Stimulated activated naive B cell treated with anti-CD40 and anti-IgM and Interleukin-4, amounts not matched to agents 10 μg/mL and 1 μg/mL and 100 μg/mL, for 72 hours (primary cell): ENCODE measurements around the gene C6orf136.
A peak's percentile ranks its signal among the peaks of the same experiment; 100 is the strongest.
"Not testable (repeated sequence)": the region's sequence is repeated elsewhere in the genome, so short reads cannot be mapped to it uniquely, and the experiment has no call there.

Source experiments
- ATAC-seq, 2 donors: fragments of 150-1000 bp; cut with Tn5 transposase; replicated peaks; 2 replicates each; pipeline ENCODE4 v1.10.0; 2021; ENCODE audit warnings: moderate library complexity in 1 of 2
- DNase-seq: peaks from one replicate; pipeline ENCODE4 v3.0.0; 2021
- H3K27ac Mint-ChIP-seq: one replicate; pipeline ENCODE4 v1.8.0; 2022; ENCODE audit warnings: mild to moderate bottlenecking, mixed read lengths
- H3K27me3 Mint-ChIP-seq, 2 donors: one replicate each; pipeline ENCODE4 v1.8.0; 2022; ENCODE audit warnings: mixed read lengths in 2 of 2
- H3K36me3 Mint-ChIP-seq, 2 donors: one replicate each; pipeline ENCODE4 v1.8.0; 2022; ENCODE audit warnings: mixed read lengths in 2 of 2, mild to moderate bottlenecking in 1 of 2
- H3K4me1 Mint-ChIP-seq, 2 donors: one replicate each; pipeline ENCODE4 v1.8.0; 2022; ENCODE audit warnings: mixed read lengths in 2 of 2, mild to moderate bottlenecking in 1 of 2
- H3K4me3 Mint-ChIP-seq, 2 donors: one replicate each; pipeline ENCODE4 v1.8.0; 2022; ENCODE audit warnings: mild to moderate bottlenecking in 2 of 2, mixed read lengths in 2 of 2, moderate library complexity in 1 of 2
- H3K9me3 Mint-ChIP-seq, 2 donors: one replicate each; pipeline ENCODE4 v1.8.0; 2022; ENCODE audit warnings: mixed read lengths in 2 of 2, mild to moderate bottlenecking in 1 of 2

C6orf136 gene

GRCh38 chr6:30657454-30657853 lies 10.5 kb downstream of the C6orf136 start:
- ATAC-seq (no peak), DNase-seq (no peak)
- Mint-ChIP-seq H3K9me3 (no peaks in the 10 kb centered on the region), H3K36me3 (peaks cover 57 to 67% of the 10 kb centered on the region in 2 donors), H3K4me1 (no peaks in the 10 kb centered on the region), H3K27ac (peak overlapping the region; percentile 67), H3K27me3 (no peaks in the 10 kb centered on the region), H3K4me3 (no peak overlapping the region)

DNA sequence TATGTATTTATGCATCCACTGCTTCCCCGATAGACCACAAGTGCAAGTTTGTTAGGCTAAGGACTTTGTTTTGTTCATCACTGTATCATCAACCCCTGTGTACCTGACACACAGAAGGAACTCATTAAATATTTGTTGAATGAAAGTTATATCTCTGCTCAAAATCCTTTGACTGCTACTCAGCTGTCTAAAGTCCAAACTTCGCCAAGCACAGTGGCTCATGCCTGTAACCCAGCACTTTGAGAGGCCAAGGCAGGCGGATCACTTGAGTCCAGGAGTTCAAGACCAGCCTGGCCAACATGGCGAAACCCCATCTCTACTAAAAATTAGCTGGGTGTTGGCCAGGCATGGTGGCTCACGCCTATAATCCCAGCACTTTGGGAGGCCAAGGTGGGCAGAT lies 11.0 kb downstream of the C6orf136 start:
- not testable (repeated sequence) for H3K4me1 Mint-ChIP-seq, DNase-seq, H3K9me3 Mint-ChIP-seq, H3K4me3 Mint-ChIP-seq, ATAC-seq, H3K27me3 Mint-ChIP-seq
- H3K27ac Mint-ChIP-seq: peak overlapping the region; percentile 67
- H3K36me3 Mint-ChIP-seq: peaks cover 56 to 67% of the 10 kb centered on the region in 2 donors

- no peak for DNase-seq
- Mint-ChIP-seq H3K4me1 (peaks cover 2 to 7% of the 10 kb centered on the region in 2 donors), H3K27me3 (no peaks in the 10 kb centered on the region), H3K36me3 (peaks cover 43 to 52% of the 10 kb centered on the region in 2 donors), H3K27ac (no peak overlapping the region), H3K4me3 (no peak overlapping the region), H3K9me3 (no peaks in the 10 kb centered on the region)
- ATAC-seq: no peak
Measured at GRCh38 chr6:30664994-30665767, 18.2 kb downstream of the C6orf136 start.

DNA sequence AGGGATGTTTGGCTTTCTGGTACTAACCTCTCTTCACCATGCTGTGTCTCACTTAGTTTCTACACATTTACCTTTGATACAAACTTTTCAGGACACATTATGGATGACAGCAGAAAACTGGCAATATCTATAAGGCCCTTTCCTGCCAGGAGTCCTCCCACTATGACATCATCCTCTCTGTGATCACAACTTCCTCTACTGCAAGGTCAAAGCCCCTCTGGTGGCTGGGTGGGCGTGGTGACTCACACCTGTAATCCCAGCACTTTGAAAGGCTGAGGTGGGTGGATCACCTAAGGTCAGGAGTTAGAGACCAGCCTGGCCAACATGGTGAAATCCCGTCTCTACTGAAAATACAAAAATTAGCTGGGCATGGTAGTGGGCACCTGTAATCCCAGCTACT lies 19.4 kb downstream of the C6orf136 start:
- peak; percentile 45 to 69 for ATAC-seq
- Mint-ChIP-seq H3K4me1 (peaks cover 11 to 12% of the 10 kb centered on the region in 2 donors), H3K36me3 (peaks cover 44 to 60% of the 10 kb centered on the region in 2 donors), H3K27ac (peak overlapping the region; percentile 47)
- not testable (repeated sequence) for DNase-seq, H3K27me3 Mint-ChIP-seq, H3K4me3 Mint-ChIP-seq, H3K9me3 Mint-ChIP-seq

DNA sequence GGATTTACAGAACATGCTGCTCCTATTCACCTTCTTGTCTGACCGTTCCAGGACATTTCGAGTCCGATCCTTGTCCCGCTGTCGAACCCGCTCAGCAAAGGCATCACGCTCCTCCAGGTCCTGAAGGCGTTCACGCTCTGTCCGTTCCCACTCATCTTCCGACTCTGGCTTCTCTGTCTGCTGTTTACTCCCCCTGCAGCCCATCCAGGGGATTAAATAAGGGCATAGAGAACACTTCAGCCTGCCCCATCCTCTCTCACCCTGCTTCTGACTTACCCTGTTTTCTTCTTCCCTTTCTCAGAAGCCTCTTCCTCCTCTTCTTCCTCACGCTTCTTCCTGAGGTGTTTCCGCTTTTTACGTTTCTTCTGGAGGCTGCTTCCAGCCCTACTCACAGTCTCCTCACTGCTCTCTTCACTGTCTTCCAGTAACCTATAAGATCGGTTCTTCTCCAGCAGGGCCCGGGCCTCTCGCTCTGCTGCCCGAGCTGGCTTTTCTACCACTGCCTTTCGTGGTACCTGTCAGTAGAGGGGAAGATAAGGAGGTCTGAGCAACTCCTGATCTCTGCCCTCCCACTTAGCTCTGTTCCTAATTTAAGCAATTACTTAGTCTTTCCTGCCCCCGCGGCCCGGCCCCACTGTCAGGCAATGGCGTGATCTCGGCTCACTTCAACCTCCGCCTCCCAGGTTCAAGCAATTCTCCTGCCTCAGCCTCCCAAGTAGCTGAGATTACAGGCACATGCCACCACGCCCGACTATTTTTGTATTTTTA lies 24.0 kb downstream of the C6orf136 start:
- Mint-ChIP-seq H3K27ac (peak overlapping the region; percentile 1), H3K36me3 (peaks cover 17 to 26% of the 10 kb centered on the region in 2 donors), H3K27me3 (no peaks in the 10 kb centered on the region), H3K9me3 (no peaks in the 10 kb centered on the region), H3K4me1 (peaks cover 21 to 30% of the 10 kb centered on the region in 2 donors), H3K4me3 (peak overlapping the region; percentile 86 to 91)
- DNase-seq (no peak), ATAC-seq (no peak)

GRCh38 chr6:30672445-30673253 lies 25.7 kb downstream of the C6orf136 start, which contains the start of gene DHX16:
Gene DHX16, minus strand, starts transcription at chr6:30673006. Its CDS starts 165 bp downstream, at chr6:30672841.
- DNase-seq (peak; percentile 90), ATAC-seq (peak; percentile 86)
- Mint-ChIP-seq H3K36me3 (peaks cover 23 to 31% of the 10 kb centered on the region in 2 donors), H3K27me3 (no peaks in the 10 kb centered on the region), H3K4me1 (peaks cover 25 to 36% of the 10 kb centered on the region in 2 donors), H3K9me3 (no peaks in the 10 kb centered on the region), H3K27ac (peak within 1 kb of the TSS; percentile 52), H3K4me3 (peak within 1 kb of the TSS; percentile 86 to 91)

DNA sequence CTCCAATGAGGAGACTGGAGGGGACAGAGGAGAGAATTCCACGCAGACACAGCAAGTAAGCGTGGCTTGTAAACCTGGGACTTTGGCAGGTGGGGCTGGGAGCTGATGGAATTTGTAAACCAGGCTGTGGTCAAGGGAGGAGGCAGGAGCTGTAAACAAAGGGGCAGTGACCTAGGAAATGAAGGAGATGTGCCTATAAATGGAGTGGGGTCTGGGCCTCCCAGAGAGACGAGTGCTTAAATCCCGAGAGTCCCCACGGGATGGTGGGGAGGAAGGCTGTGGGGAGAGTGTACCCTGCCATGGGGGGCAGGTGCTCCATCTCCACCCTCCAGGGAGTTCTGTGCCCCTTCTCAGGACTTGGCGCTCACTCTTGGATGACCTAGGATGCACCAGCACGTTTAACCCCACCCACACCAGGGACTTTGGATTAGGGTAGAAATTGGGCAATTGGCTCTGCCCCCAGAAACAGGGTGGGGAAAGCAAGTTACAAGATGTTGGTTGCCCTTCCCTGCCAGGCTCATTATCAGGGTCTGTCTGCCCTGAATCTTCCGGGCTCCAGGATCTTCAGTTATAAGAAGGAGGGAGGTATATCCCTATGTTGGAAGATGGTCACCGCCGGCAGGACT lies 29.8 kb downstream of the C6orf136 start:
- no peak overlapping the region for H3K4me3 Mint-ChIP-seq
- H3K4me1 Mint-ChIP-seq: peaks cover 31 to 58% of the 10 kb centered on the region in 2 donors
- no peak for ATAC-seq
- no peaks in the 10 kb centered on the region for H3K9me3 Mint-ChIP-seq
- H3K36me3 Mint-ChIP-seq: peaks cover 32 to 40% of the 10 kb centered on the region in 2 donors
- DNase-seq: no peak
- peak overlapping the region; percentile 43 for H3K27ac Mint-ChIP-seq
- no peaks in the 10 kb centered on the region for H3K27me3 Mint-ChIP-seq

GRCh38 chr6:30678964-30679726 lies 32.2 kb downstream of the C6orf136 start:
- DNase-seq: peak; percentile 79
- Mint-ChIP-seq H3K36me3 (peaks cover 54 to 64% of the 10 kb centered on the region in 2 donors), H3K4me1 (peaks cover 35 to 58% of the 10 kb centered on the region in 2 donors)

GRCh38 chr6:30679765-30680535 lies 33.0 kb downstream of the C6orf136 start:
- no peak for ATAC-seq
- Mint-ChIP-seq H3K9me3 (no peaks in the 10 kb centered on the region), H3K4me3 (peak overlapping the region; percentile 89 to 99), H3K4me1 (peaks cover 37 to 60% of the 10 kb centered on the region in 2 donors), H3K36me3 (peaks cover 59 to 71% of the 10 kb centered on the region in 2 donors), H3K27ac (peak overlapping the region; percentile 47), H3K27me3 (no peaks in the 10 kb centered on the region)
- no peak for DNase-seq

More at GRCh38 chr6:30678964-30679726, 32.2 kb downstream of the C6orf136 start:
- peak; percentile 50 to 58 for ATAC-seq
- Mint-ChIP-seq H3K27me3 (no peaks in the 10 kb centered on the region), H3K27ac (peak overlapping the region; percentile 88), H3K4me3 (peak overlapping the region; percentile 89 to 99), H3K9me3 (no peaks in the 10 kb centered on the region)

- no peaks in the 10 kb centered on the region for H3K9me3 Mint-ChIP-seq
- ATAC-seq (peak in 1 of 2 donors; percentile 0), DNase-seq (no peak)
- H3K36me3 Mint-ChIP-seq: peaks cover 64 to 77% of the 10 kb centered on the region in 2 donors
- H3K4me1 Mint-ChIP-seq: peaks cover 37 to 65% of the 10 kb centered on the region in 2 donors
- H3K27me3 Mint-ChIP-seq: no peaks in the 10 kb centered on the region
- H3K27ac Mint-ChIP-seq: peak overlapping the region; percentile 92
- peak overlapping the region; percentile 89 to 99 for H3K4me3 Mint-ChIP-seq
Measured at GRCh38 chr6:30681766-30682142, 34.8 kb downstream of the C6orf136 start.

DNA sequence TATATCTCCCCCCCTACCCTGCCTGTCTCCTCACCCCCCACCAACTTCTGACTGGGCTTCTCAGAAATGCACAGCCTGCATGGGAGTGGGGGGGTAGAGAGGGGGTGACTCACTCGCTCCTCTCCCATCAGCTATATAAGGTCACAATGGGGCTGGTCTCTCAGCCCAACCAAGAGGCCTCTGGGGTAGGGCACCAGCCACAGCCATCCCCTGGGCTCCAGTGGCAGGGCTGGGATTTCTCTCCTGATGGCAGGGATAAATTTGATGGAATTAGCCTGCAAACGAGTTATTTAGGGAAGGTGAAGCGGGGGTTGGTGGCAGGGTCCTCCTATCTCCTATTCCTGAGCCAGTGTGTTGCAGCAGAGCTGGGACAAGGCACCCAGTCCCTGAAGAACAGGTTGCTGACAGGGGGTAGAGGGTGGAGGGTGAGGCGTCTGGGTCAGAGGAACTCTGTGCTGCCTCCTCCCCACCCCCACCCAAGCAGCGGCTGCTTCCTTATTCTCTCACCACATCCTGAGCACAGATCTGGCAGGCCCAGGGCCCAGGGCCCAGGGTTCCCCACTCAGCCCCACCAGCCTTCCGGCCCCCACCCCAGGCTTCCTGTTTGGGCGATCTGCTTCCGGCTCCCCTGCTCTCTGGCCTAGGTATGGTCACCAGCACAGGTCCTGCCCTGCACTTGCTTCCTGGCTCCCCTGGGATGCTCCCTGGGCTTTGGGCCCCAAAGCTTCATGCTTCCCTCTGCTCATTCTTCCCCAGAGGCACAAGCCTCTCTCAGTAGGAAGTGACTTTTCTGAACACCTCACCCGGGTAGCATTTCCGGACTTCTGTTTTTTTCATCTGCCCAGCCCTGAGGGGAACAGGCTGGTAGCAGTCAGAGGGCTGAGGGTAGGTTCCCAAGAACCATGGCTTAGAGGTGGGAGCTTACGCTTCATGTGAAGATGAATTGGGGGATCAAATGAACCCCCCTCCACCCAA lies 35.5 kb downstream of the C6orf136 start:
- DNase-seq (peak; percentile 83), ATAC-seq (peak; percentile 67 to 70)
- Mint-ChIP-seq H3K27me3 (no peaks in the 10 kb centered on the region), H3K9me3 (no peaks in the 10 kb centered on the region), H3K4me1 (peaks cover 37 to 62% of the 10 kb centered on the region in 2 donors), H3K27ac (peak overlapping the region; percentile 92), H3K36me3 (peaks cover 60 to 73% of the 10 kb centered on the region in 2 donors), H3K4me3 (peak overlapping the region; percentile 89 to 99)
